Small intestine (tissue), 7 donors: ENCODE measurements around the gene IL36G. TPM values are rescaled to one million over a fixed set of nuclear protein-coding genes. Genes with fewer than 3 reads are reported as not detected.
A peak's percentile ranks its signal among the peaks of the same experiment; 100 is the strongest.

Experiments used
- DNase-seq, 2 donors: peaks; one replicate each; pipeline versions ENCODE4 v3.0.0 to v3.0.0-alpha.2; 2013
- FAIRE-seq: peaks from 2 replicates; lab custom pipeline; 2012; peaks lifted over from hg19 to GRCh38; lab: Jason Lieb, UNC
- H3K27ac ChIP-seq, 3 donors: one replicate each; pipeline ENCODE4 v1.5.1; 2013; ENCODE audit warnings: low read length in 2 of 3, mild to moderate bottlenecking in 2 of 3, control low read depth in 1 of 3, inconsistent platforms in 1 of 3, low read depth in 1 of 3, moderate library complexity in 1 of 3
- H3K27me3 ChIP-seq, 3 donors: one replicate each; pipeline ENCODE4 v1.6.1; 2013; ENCODE audit warnings: low read length in 3 of 3, inconsistent platforms in 1 of 3; ENCODE audit not compliant: control insufficient read depth in 3 of 3, insufficient read depth in 3 of 3
- H3K36me3 ChIP-seq, 3 donors: one replicate each; pipeline ENCODE4 v1.6.1; 2013; ENCODE audit warnings: low read length in 3 of 3, inconsistent platforms in 1 of 3, low read depth in 1 of 3, mild to moderate bottlenecking in 1 of 3, moderate library complexity in 1 of 3; ENCODE audit not compliant: control insufficient read depth in 3 of 3, insufficient read depth in 2 of 3
- H3K4me1 ChIP-seq, 3 donors: one replicate each; pipeline ENCODE4 v1.6.1; 2013; ENCODE audit warnings: low read length in 2 of 3, inconsistent platforms in 1 of 3, low read depth in 1 of 3, mild to moderate bottlenecking in 1 of 3, moderate library complexity in 1 of 3; ENCODE audit not compliant: control insufficient read depth in 3 of 3, insufficient read depth in 2 of 3
- H3K4me3 ChIP-seq, 3 donors: one replicate each; pipeline ENCODE4 v1.5.1; 2013; ENCODE audit warnings: low read length in 3 of 3, control low read depth in 1 of 3, inconsistent platforms in 1 of 3, low read depth in 1 of 3, mild to moderate bottlenecking in 1 of 3, moderate library complexity in 1 of 3
- H3K9me3 ChIP-seq, 2 donors: one replicate each; pipeline ENCODE4 v1.6.1; 2013; ENCODE audit warnings: low read depth in 1 of 2, low read length in 1 of 2; ENCODE audit not compliant: control insufficient read depth in 2 of 2, insufficient read depth in 1 of 2
- WGBS, 3 donors: extraction: QIAGEN DNeasy Blood & Tissue Kit; methylation state at CpG; one replicate each; pipeline ENCODE4 v1.1.7; 2013; 5-methylcytosine and 5-hydroxymethylcytosine counted together
- polyA plus RNA-seq, 4 donors: library from polyadenylated mRNA; stranded (reverse) in 3 of 4; unstranded in 1 of 4; fragments of 200-250 nt in 3 of 4; fragments of 120-200 nt in 1 of 4; gene quantifications; one replicate each; pipeline versions ENCODE4 v1.2.1 to v1.2.3, GENCODE V29; 2013
- donor health status: healthy with polysubstance abuse.
- donor health status: control.
- donor health status: control.
- donor health status: Bipolar disorder and iron deficiency.
- donor health status: healthy.

Gene IL36G
- polyA plus RNA-seq, 4 donors, result 0.50 TPM; not detected in 3

- H3K36me3 ChIP-seq, result no peaks in the 10 kb centered on the region
- H3K27me3 ChIP-seq, result peaks cover 0 to 2% (median 0%) of the 10 kb centered on the region in 3 donors
- WGBS, 3 donors, result 55 to 67% (median 58%) methylated on average over 14 of the region's 14 CpGs
- H3K27ac ChIP-seq, result no peak overlapping the region
- DNase-seq, result peak in 1 of 2 donors; percentile 18
- FAIRE-seq, result no peak
- H3K9me3 ChIP-seq, result no peaks in the 10 kb centered on the region
- H3K4me3 ChIP-seq, result no peak overlapping the region
- H3K4me1 ChIP-seq, result no peaks in the 10 kb centered on the region
These were observed 18.5 kb upstream of the IL36G start for GRCh38 chr2:112959109-112959812.

- Histone ChIP-seq H3K27ac (no peak overlapping the region), H3K9me3 (no peaks in the 10 kb centered on the region), H3K36me3 (no peaks in the 10 kb centered on the region), H3K4me1 (no peaks in the 10 kb centered on the region), H3K4me3 (no peak overlapping the region), H3K27me3 (peaks cover 0 to 2% (median 0%) of the 10 kb centered on the region in 3 donors)
- FAIRE-seq (no peak), DNase-seq (no peak)
- 48 to 79% (median 56%) methylated on average over 2 of the region's 2 CpGs for WGBS, 3 donors
These were observed 17.5 kb upstream of the IL36G start for GRCh38 chr2:112960230-112960825.

- Histone ChIP-seq H3K4me1 (no peaks in the 10 kb centered on the region), H3K9me3 (no peaks in the 10 kb centered on the region), H3K27ac (no peak overlapping the region), H3K27me3 (no peaks in the 10 kb centered on the region), H3K4me3 (no peak overlapping the region), H3K36me3 (no peaks in the 10 kb centered on the region)
- DNase-seq (no peak), FAIRE-seq (no peak)
- 70 to 73% (median 71%) methylated on average over 3 of the region's 3 CpGs for WGBS, 3 donors
These were observed 15.3 kb upstream of the IL36G start for GRCh38 chr2:112962308-112963175.

- no peak overlapping the region for H3K27ac ChIP-seq
- no peak for DNase-seq
- FAIRE-seq, result no peak
- no peaks in the 10 kb centered on the region for H3K9me3 ChIP-seq
- H3K4me1 ChIP-seq, result no peaks in the 10 kb centered on the region
- no peak overlapping the region for H3K4me3 ChIP-seq
- 55 to 78% (median 58%) methylated on average over 2 of the region's 2 CpGs for WGBS, 3 donors
- no peaks in the 10 kb centered on the region for H3K36me3 ChIP-seq
- H3K27me3 ChIP-seq, result no peaks in the 10 kb centered on the region
These were observed 10.8 kb upstream of the IL36G start for GRCh38 chr2:112967023-112967422.

GRCh38 chr2:112972423-112973086 lies 5.3 kb upstream of the IL36G start:
- no peak overlapping the region for H3K4me3 ChIP-seq
- H3K4me1 ChIP-seq, result no peaks in the 10 kb centered on the region
- no peak for FAIRE-seq
- H3K36me3 ChIP-seq, result no peaks in the 10 kb centered on the region
- H3K9me3 ChIP-seq, result no peaks in the 10 kb centered on the region
- H3K27me3 ChIP-seq, result peaks cover 0 to 4% (median 3%) of the 10 kb centered on the region in 3 donors
- no peak overlapping the region for H3K27ac ChIP-seq
- no peak for DNase-seq
- 83 to 94% (median 94%) methylated on average over 5 of the region's 5 CpGs for WGBS, 3 donors

GRCh38 chr2:112973156-112973555 lies 4.7 kb upstream of the IL36G start:
- Histone ChIP-seq H3K27ac (no peak overlapping the region), H3K9me3 (no peaks in the 10 kb centered on the region), H3K27me3 (peaks cover 0 to 4% (median 3%) of the 10 kb centered on the region in 3 donors), H3K4me1 (no peaks in the 10 kb centered on the region), H3K36me3 (no peaks in the 10 kb centered on the region), H3K4me3 (no peak overlapping the region)
- 18 to 62% (median 39%) methylated on average over 2 of the region's 2 CpGs for WGBS, 3 donors
- DNase-seq (no peak), FAIRE-seq (no peak)

GRCh38 chr2:112979731-112980130 lies 1.9 kb downstream of the IL36G start:
- no peak overlapping the region for H3K4me3 ChIP-seq
- no peaks in the 10 kb centered on the region for H3K36me3 ChIP-seq
- WGBS, 3 donors, result 95 to 100% (median 100%) methylated on average over 1 of the region's 1 CpG
- FAIRE-seq (no peak), DNase-seq (no peak)
- H3K9me3 ChIP-seq, result no peaks in the 10 kb centered on the region
- no peak overlapping the region for H3K27ac ChIP-seq
- H3K27me3 ChIP-seq, result peaks cover 0 to 9% (median 3%) of the 10 kb centered on the region in 3 donors
- H3K4me1 ChIP-seq, result no peaks in the 10 kb centered on the region

- no peak for DNase-seq
- Histone ChIP-seq H3K9me3 (no peaks in the 10 kb centered on the region), H3K27ac (no peak overlapping the region), H3K27me3 (peaks cover 0 to 9% (median 0%) of the 10 kb centered on the region in 3 donors), H3K36me3 (no peaks in the 10 kb centered on the region), H3K4me1 (no peaks in the 10 kb centered on the region), H3K4me3 (no peak overlapping the region)
- FAIRE-seq, result no peak
- WGBS, 3 donors, result 14 to 37% (median 19%) methylated on average over 1 of the region's 1 CpG
These were observed 2.7 kb downstream of the IL36G start for GRCh38 chr2:112980537-112980936.
